Measurements from ENCODE around the gene SLC34A1. TPM values are rescaled to one million over a fixed set of nuclear protein-coding genes. Genes with fewer than 3 reads are reported as not detected.

Gene SLC34A1
- total RNA-seq, 1 donor from 2014 or later: 0.05 TPM

- DNase-seq (ENCODE audit: low read depth): no peak
These were observed 62.2 kb downstream of the SLC34A1 start, which contains the start of gene PRR7 for GRCh38 chr5:177446200-177447065. TSS of gene PRR7 (plus strand) at chr5:177446814. CDS start at chr5:177455068, 8,254 bp downstream.

- no peak for DNase-seq (ENCODE audit: low read depth)
These were observed 62.9 kb downstream of the SLC34A1 start for GRCh38 chr5:177447066-177447610.

- peak; percentile 94 for DNase-seq (ENCODE audit: low read depth)
These were observed 63.5 kb downstream of the SLC34A1 start for GRCh38 chr5:177447611-177448243.

Other genes with a start within 250 kb of the SLC34A1 start
- gene RAB24, start 80.7 kb upstream of the SLC34A1 start, total RNA-seq: 13.5 and 23.0 TPM in 2 replicates
- gene PRELID1, start 80.6 kb upstream of the SLC34A1 start, total RNA-seq: 52.0 and 115 TPM in 2 replicates
- 1.4 and 3.6 TPM in 2 replicates for gene MXD3, start 72.5 kb upstream of the SLC34A1 start, total RNA-seq
- 242 and 337 TPM in 2 replicates for gene LMAN2, start 32.8 kb upstream of the SLC34A1 start, total RNA-seq
- 11.1 and 30.2 TPM in 2 replicates for gene RGS14, start 26.5 kb upstream of the SLC34A1 start, total RNA-seq
- gene PFN3, start 16.2 kb downstream of the SLC34A1 start, total RNA-seq: not detected in 2 replicates
- gene F12, start 25.1 kb downstream of the SLC34A1 start, total RNA-seq: 3.1 and 5.9 TPM in 2 replicates
- 21.3 and 31.1 TPM in 2 replicates for gene GRK6, start 42.2 kb downstream of the SLC34A1 start, total RNA-seq
- 9.4 and 11.0 TPM in 2 replicates for gene PRR7, start 62.4 kb downstream of the SLC34A1 start, total RNA-seq
- gene DBN1, start 89.2 kb downstream of the SLC34A1 start, total RNA-seq: 191 and 241 TPM in 2 replicates
- 103 and 161 TPM in 2 replicates for gene PDLIM7, start 113.2 kb downstream of the SLC34A1 start, total RNA-seq
- 0.17 and 13.6 TPM in 2 replicates for gene DOK3, start 125.4 kb downstream of the SLC34A1 start, total RNA-seq
- 74.0 and 141 TPM in 2 replicates for gene DDX41, start 132.5 kb downstream of the SLC34A1 start, total RNA-seq
- 7.3 and 25.4 TPM in 2 replicates for gene FAM193B, start 170.1 kb downstream of the SLC34A1 start, total RNA-seq
- gene TMED9, start 207.8 kb downstream of the SLC34A1 start, total RNA-seq: 168 and 181 TPM in 2 replicates
- gene B4GALT7, start 215.7 kb downstream of the SLC34A1 start, total RNA-seq: 31.6 and 36.2 TPM in 2 replicates

Data from renal cortical epithelial cell (primary cell).